ENCODE results near the gene FAM193B. TPM values are rescaled to one million over a fixed set of nuclear protein-coding genes. Genes with fewer than 3 reads are reported as not detected.

FAM193B gene
- polyA plus RNA-seq, 2 donors: 42.2 to 141 TPM

GRCh38 chr5:177555665-177556064 is 1.3 kb upstream of the FAM193B start:
- Histone ChIP-seq H3K9me3 (ENCODE audit: control insufficient read depth in 2 of 2, insufficient read depth in 1 of 2, low read depth in 1 of 2, low read length in 1 of 2) (no peaks in the 10 kb centered on the region), H3K27ac (ENCODE audit: low read depth in 2 of 2, low read length in 1 of 2) (no peak overlapping the region), H3K4me3 (ENCODE audit: low read depth in 1 of 2, low read length in 2 of 2) (no peak overlapping the region), H3K36me3 (ENCODE audit: control insufficient read depth in 2 of 2, insufficient read depth in 2 of 2, low read length in 1 of 2) (peaks cover 0 to 5% of the 10 kb centered on the region in 2 donors), H3K27me3 (ENCODE audit: control insufficient read depth in 1 of 2, insufficient read depth in 2 of 2, low read length in 2 of 2) (no peaks in the 10 kb centered on the region), H3K4me1 (ENCODE audit: control insufficient read depth in 2 of 2, insufficient read depth in 2 of 2, low read length in 1 of 2) (peaks cover 4 to 8% of the 10 kb centered on the region in 2 donors)
- 93 to 94% methylated on average over 5 of the region's 5 CpGs for WGBS, 2 donors

DNA sequence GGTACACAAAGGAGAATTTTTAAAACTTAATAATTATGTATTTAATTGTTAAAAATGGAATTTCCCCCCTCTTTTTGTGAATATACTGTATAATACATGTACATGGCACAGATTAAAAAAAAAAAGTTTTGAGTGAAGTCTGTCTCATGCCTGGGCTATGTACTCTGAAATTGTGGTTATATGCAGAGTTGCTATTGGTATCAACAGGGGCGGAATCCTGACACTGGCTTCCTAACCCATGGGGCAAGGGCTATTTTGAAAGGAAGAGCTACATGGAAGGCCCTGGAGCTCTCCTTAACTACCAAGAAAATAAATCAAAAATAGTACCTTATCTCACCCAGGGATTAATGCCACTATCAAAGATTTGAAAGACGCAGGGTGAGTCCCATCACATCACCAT is 865 bp upstream of the FAM193B start:
- H3K36me3 ChIP-seq (ENCODE audit: control insufficient read depth in 2 of 2, insufficient read depth in 2 of 2, low read length in 1 of 2): peaks cover 0 to 5% of the 10 kb centered on the region in 2 donors
- no peaks in the 10 kb centered on the region for H3K9me3 ChIP-seq (ENCODE audit: control insufficient read depth in 2 of 2, insufficient read depth in 1 of 2, low read depth in 1 of 2, low read length in 1 of 2)
- no peaks in the 10 kb centered on the region for H3K27me3 ChIP-seq (ENCODE audit: control insufficient read depth in 1 of 2, insufficient read depth in 2 of 2, low read length in 2 of 2)
- peaks cover 4 to 8% of the 10 kb centered on the region in 2 donors for H3K4me1 ChIP-seq (ENCODE audit: control insufficient read depth in 2 of 2, insufficient read depth in 2 of 2, low read length in 1 of 2)
- H3K27ac ChIP-seq (ENCODE audit: low read depth in 2 of 2, low read length in 1 of 2): no peak overlapping the region
- WGBS, 2 donors: 87 to 92% methylated on average over 2 of the region's 2 CpGs
- no peak overlapping the region for H3K4me3 ChIP-seq (ENCODE audit: low read depth in 1 of 2, low read length in 2 of 2)

DNA sequence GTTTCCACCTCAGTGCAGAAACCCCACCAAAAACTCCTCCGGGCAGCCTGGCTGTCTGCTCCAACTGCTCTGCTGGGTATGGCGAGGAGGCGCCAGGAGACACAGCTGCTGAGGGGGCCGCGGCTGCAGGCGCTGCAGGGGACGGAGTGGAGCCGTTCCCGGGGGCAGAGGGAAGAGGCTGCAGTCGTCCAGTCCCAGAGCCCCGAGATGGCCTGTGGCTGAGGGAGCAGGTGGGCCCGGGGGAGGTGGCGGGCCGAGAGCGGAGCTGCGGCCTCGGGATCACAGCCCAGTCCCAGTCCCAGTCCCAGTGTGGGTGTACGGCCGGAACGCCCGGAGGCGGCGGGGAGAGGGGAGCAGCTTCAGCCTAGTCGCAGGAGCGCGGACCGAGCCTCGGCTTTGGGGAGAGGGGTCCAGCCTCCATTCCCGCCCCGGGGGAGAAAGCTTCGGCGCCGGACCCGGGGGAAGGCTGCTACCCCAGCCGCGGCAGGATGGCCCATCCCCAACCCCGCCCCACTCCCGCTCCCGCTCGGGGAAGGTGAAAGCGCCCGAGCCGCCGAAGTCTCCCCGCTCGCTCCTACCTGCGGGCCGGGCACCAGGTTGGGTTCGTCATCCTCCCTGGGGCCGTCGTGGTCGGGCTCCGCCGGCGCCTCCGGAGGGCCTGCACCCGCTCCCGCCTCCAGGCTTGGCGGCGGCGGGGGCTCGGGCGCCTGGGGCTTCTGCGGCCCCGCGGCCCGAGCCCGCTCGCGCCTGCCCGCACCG is 513 bp downstream of the FAM193B start:
- Histone ChIP-seq H3K4me1 (ENCODE audit: control insufficient read depth in 2 of 2, insufficient read depth in 2 of 2, low read length in 1 of 2) (peaks cover 4 to 9% of the 10 kb centered on the region in 2 donors), H3K27me3 (ENCODE audit: control insufficient read depth in 1 of 2, insufficient read depth in 2 of 2, low read length in 2 of 2) (no peaks in the 10 kb centered on the region), H3K4me3 (ENCODE audit: low read depth in 1 of 2, low read length in 2 of 2) (peak overlapping the region; percentile 82 to 88), H3K36me3 (ENCODE audit: control insufficient read depth in 2 of 2, insufficient read depth in 2 of 2, low read length in 1 of 2) (peaks cover 0 to 5% of the 10 kb centered on the region in 2 donors), H3K9me3 (ENCODE audit: control insufficient read depth in 2 of 2, insufficient read depth in 1 of 2, low read depth in 1 of 2, low read length in 1 of 2) (no peaks in the 10 kb centered on the region), H3K27ac (ENCODE audit: low read depth in 2 of 2, low read length in 1 of 2) (peak overlapping the region; percentile 89 to 90)
- WGBS, 2 donors: 1% methylated on average over 36 to 72 of the region's 72 CpGs

GRCh38 chr5:177552839-177553455 is 1.4 kb downstream of the FAM193B start:
- no peaks in the 10 kb centered on the region for H3K9me3 ChIP-seq (ENCODE audit: control insufficient read depth in 2 of 2, insufficient read depth in 1 of 2, low read depth in 1 of 2, low read length in 1 of 2)
- peak overlapping the region; percentile 82 to 88 for H3K4me3 ChIP-seq (ENCODE audit: low read depth in 1 of 2, low read length in 2 of 2)
- peak overlapping the region; percentile 89 to 90 for H3K27ac ChIP-seq (ENCODE audit: low read depth in 2 of 2, low read length in 1 of 2)
- peaks cover 4 to 10% of the 10 kb centered on the region in 2 donors for H3K4me1 ChIP-seq (ENCODE audit: control insufficient read depth in 2 of 2, insufficient read depth in 2 of 2, low read length in 1 of 2)
- peaks cover 0 to 5% of the 10 kb centered on the region in 2 donors for H3K36me3 ChIP-seq (ENCODE audit: control insufficient read depth in 2 of 2, insufficient read depth in 2 of 2, low read length in 1 of 2)
- H3K27me3 ChIP-seq (ENCODE audit: control insufficient read depth in 1 of 2, insufficient read depth in 2 of 2, low read length in 2 of 2): no peaks in the 10 kb centered on the region
- WGBS, 2 donors: 37 to 38% methylated on average over 16 of the region's 16 CpGs

GRCh38 chr5:177550122-177550521 is 4.2 kb downstream of the FAM193B start:
- H3K4me1 ChIP-seq (ENCODE audit: control insufficient read depth in 2 of 2, insufficient read depth in 2 of 2, low read length in 1 of 2): peaks cover 4 to 13% of the 10 kb centered on the region in 2 donors
- no peak overlapping the region for H3K4me3 ChIP-seq (ENCODE audit: low read depth in 1 of 2, low read length in 2 of 2)
- H3K9me3 ChIP-seq (ENCODE audit: control insufficient read depth in 2 of 2, insufficient read depth in 1 of 2, low read depth in 1 of 2, low read length in 1 of 2): no peaks in the 10 kb centered on the region
- H3K36me3 ChIP-seq (ENCODE audit: control insufficient read depth in 2 of 2, insufficient read depth in 2 of 2, low read length in 1 of 2): peaks cover 0 to 5% of the 10 kb centered on the region in 2 donors
- H3K27me3 ChIP-seq (ENCODE audit: control insufficient read depth in 1 of 2, insufficient read depth in 2 of 2, low read length in 2 of 2): no peaks in the 10 kb centered on the region
- 81 to 87% methylated on average over 1 of the region's 1 CpG for WGBS, 2 donors
- H3K27ac ChIP-seq (ENCODE audit: low read depth in 2 of 2, low read length in 1 of 2): no peak overlapping the region

- Histone ChIP-seq H3K9me3 (ENCODE audit: control insufficient read depth in 2 of 2, insufficient read depth in 1 of 2, low read depth in 1 of 2, low read length in 1 of 2) (no peaks in the 10 kb centered on the region), H3K27ac (ENCODE audit: low read depth in 2 of 2, low read length in 1 of 2) (no peak overlapping the region), H3K27me3 (ENCODE audit: control insufficient read depth in 1 of 2, insufficient read depth in 2 of 2, low read length in 2 of 2) (no peaks in the 10 kb centered on the region), H3K4me1 (ENCODE audit: control insufficient read depth in 2 of 2, insufficient read depth in 2 of 2, low read length in 1 of 2) (peaks cover 4 to 10% of the 10 kb centered on the region in 2 donors), H3K36me3 (ENCODE audit: control insufficient read depth in 2 of 2, insufficient read depth in 2 of 2, low read length in 1 of 2) (peaks cover 0 to 5% of the 10 kb centered on the region in 2 donors), H3K4me3 (ENCODE audit: low read depth in 1 of 2, low read length in 2 of 2) (no peak overlapping the region)
- WGBS, 2 donors: 41 to 60% methylated on average over 1 of the region's 1 CpG
These were observed 5.9 kb downstream of the FAM193B start for GRCh38 chr5:177548495-177548894.

GRCh38 chr5:177547736-177548135 is 6.6 kb downstream of the FAM193B start:
- no peaks in the 10 kb centered on the region for H3K27me3 ChIP-seq (ENCODE audit: control insufficient read depth in 1 of 2, insufficient read depth in 2 of 2, low read length in 2 of 2)
- H3K4me3 ChIP-seq (ENCODE audit: low read depth in 1 of 2, low read length in 2 of 2): no peak overlapping the region
- peaks cover 0 to 4% of the 10 kb centered on the region in 2 donors for H3K4me1 ChIP-seq (ENCODE audit: control insufficient read depth in 2 of 2, insufficient read depth in 2 of 2, low read length in 1 of 2)
- no peaks in the 10 kb centered on the region for H3K9me3 ChIP-seq (ENCODE audit: control insufficient read depth in 2 of 2, insufficient read depth in 1 of 2, low read depth in 1 of 2, low read length in 1 of 2)
- 63% methylated on average over 3 of the region's 3 CpGs for WGBS, 2 donors
- H3K36me3 ChIP-seq (ENCODE audit: control insufficient read depth in 2 of 2, insufficient read depth in 2 of 2, low read length in 1 of 2): peaks cover 0 to 5% of the 10 kb centered on the region in 2 donors
- peak overlapping the region in 1 of 2 donors; percentile 44 for H3K27ac ChIP-seq (ENCODE audit: low read depth in 2 of 2, low read length in 1 of 2)

DNA sequence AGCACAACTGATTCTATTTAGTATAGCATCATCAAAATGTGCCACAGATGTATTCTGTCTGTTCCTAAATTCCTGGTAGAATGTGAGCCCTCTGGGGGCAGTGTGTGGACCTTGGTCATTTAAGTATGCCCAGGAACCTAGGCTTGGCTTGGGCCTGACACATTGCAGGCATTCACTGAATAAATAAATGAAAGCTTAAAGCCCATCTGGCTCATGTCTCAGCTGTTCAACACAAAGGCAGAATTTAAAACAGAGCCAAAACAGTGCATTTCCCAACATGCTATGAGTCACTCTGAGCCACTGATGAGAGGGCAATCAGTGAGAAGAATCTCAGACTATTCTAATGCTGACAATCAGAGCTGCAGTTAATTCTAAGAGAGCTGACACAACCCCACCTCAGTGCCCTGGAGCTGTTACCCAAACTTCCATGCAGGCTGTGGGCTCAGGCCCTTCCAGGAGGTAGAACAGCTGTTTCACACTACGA is 8.1 kb downstream of the FAM193B start:
- WGBS, 2 donors: 38 to 41% methylated on average over 1 of the region's 1 CpG
- H3K4me3 ChIP-seq (ENCODE audit: low read depth in 1 of 2, low read length in 2 of 2): no peak overlapping the region
- peaks cover 0 to 4% of the 10 kb centered on the region in 2 donors for H3K4me1 ChIP-seq (ENCODE audit: control insufficient read depth in 2 of 2, insufficient read depth in 2 of 2, low read length in 1 of 2)
- no peaks in the 10 kb centered on the region for H3K9me3 ChIP-seq (ENCODE audit: control insufficient read depth in 2 of 2, insufficient read depth in 1 of 2, low read depth in 1 of 2, low read length in 1 of 2)
- peak overlapping the region; percentile 65 to 86 for H3K27ac ChIP-seq (ENCODE audit: low read depth in 2 of 2, low read length in 1 of 2)
- H3K36me3 ChIP-seq (ENCODE audit: control insufficient read depth in 2 of 2, insufficient read depth in 2 of 2, low read length in 1 of 2): peaks cover 0 to 2% of the 10 kb centered on the region in 2 donors
- no peaks in the 10 kb centered on the region for H3K27me3 ChIP-seq (ENCODE audit: control insufficient read depth in 1 of 2, insufficient read depth in 2 of 2, low read length in 2 of 2)

DNA sequence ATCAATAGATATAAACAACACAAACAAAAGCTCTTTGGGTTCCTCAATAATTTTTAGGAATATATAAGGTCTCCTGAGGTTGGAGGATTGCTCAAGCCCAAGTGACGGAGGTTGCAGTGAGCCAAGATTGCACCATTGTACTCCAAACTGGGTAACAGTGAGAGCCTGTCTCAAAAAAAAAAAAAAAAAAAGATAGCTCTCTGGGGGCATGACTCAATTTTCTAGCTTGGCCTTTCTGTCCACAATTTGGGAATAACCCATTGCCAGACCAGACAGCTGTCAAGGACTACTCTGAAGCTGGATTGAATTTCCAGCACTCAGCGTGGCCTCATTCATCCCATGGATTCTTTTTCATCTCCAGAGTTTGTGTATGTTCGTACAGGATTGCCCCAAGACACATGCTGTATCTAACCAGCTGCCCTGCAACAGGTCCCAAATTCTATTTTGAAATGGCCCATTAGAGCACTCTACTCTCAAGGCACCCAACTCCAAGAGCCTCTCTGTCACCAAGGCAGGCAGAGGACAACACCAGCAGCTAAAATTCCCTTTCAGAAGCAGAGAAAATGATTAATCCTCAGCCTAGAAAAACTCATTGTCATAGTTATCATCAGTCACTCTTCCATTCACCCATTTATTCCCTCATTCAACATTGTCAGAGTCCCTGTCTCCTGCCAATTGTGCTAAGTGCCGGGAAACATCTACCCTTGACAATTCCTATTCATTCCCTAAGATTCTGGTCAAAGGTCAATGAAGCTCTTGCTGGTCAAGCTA is 8.7 kb downstream of the FAM193B start:
- 42 to 63% methylated on average over 4 of the region's 4 CpGs for WGBS, 2 donors
- peaks cover 0 to 4% of the 10 kb centered on the region in 2 donors for H3K4me1 ChIP-seq (ENCODE audit: control insufficient read depth in 2 of 2, insufficient read depth in 2 of 2, low read length in 1 of 2)

More for the DNA sequence above, 8.7 kb downstream of the FAM193B start:
- Histone ChIP-seq H3K27ac (ENCODE audit: low read depth in 2 of 2, low read length in 1 of 2) (peak overlapping the region; percentile 65 to 86), H3K36me3 (ENCODE audit: control insufficient read depth in 2 of 2, insufficient read depth in 2 of 2, low read length in 1 of 2) (peaks cover 0 to 2% of the 10 kb centered on the region in 2 donors), H3K9me3 (ENCODE audit: control insufficient read depth in 2 of 2, insufficient read depth in 1 of 2, low read depth in 1 of 2, low read length in 1 of 2) (no peaks in the 10 kb centered on the region), H3K4me3 (ENCODE audit: low read depth in 1 of 2, low read length in 2 of 2) (no peak overlapping the region), H3K27me3 (ENCODE audit: control insufficient read depth in 1 of 2, insufficient read depth in 2 of 2, low read length in 2 of 2) (no peaks in the 10 kb centered on the region)
